ENCODE measurements around the gene BNIP2.
A peak's percentile ranks its signal among the peaks of the same experiment; 100 is the strongest.
"Not testable (repeated sequence)": the region's sequence is repeated elsewhere in the genome, so short reads cannot be mapped to it uniquely, and the experiment has no call there.

BNIP2 gene

GRCh38 chr15:59688782-59689625 is at the start of gene BNIP2:
Gene BNIP2, minus strand, starts transcription at chr15:59689320. Its CDS starts 6,863 bp downstream, at chr15:59682457.
- peak; percentile 99 for DNase-seq

- no peak for DNase-seq
Observed at GRCh38 chr15:59738676-59739075, 49.6 kb upstream of the BNIP2 start.

- DNase-seq: no peak
Observed at GRCh38 chr15:59736181-59736580, 47.1 kb upstream of the BNIP2 start.

GRCh38 chr15:59725151-59725486 is 36.0 kb upstream of the BNIP2 start:
- DNase-seq: no peak

- DNase-seq: no peak
Observed at GRCh38 chr15:59723687-59724346, 34.7 kb upstream of the BNIP2 start.

DNA sequence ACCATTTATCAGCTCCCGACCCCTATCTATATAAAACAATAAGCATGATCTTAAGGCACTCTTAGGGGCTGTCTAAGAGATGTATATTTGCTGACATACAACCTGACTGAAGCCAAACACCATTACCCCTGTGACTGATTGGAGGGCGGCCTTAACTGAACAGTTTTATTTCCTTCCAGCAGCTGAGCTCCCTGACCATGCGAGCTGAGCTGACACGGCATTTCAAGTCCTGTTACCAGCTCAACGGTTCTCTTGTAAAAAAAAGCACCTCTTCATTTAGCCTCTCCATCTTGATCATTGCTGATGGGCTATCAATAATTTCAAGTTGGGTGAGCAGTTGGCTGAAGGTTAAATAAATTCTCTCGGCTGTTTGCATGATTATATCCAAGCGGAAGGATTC is 33.4 kb upstream of the BNIP2 start:
- DNase-seq: no peak

DNA sequence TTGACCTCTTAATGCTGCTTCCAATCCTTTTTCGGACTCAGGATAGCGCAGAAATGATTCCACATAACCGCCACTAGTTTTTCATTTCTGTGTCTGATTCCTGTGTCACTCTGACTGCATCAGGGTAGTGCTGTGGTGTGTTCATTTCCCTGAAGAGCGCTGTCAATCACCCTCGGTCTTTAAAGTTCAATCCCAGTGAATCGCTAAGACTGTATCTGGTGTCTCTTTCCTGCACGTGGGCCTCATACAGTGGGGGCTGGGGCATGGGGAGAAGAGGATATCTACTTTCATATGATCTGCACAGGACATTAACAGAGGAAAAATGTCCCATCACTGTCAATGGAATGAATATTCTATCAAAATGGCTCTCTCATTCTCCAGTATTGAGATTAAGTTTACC is 32.9 kb upstream of the BNIP2 start:
- no peak for DNase-seq

DNA sequence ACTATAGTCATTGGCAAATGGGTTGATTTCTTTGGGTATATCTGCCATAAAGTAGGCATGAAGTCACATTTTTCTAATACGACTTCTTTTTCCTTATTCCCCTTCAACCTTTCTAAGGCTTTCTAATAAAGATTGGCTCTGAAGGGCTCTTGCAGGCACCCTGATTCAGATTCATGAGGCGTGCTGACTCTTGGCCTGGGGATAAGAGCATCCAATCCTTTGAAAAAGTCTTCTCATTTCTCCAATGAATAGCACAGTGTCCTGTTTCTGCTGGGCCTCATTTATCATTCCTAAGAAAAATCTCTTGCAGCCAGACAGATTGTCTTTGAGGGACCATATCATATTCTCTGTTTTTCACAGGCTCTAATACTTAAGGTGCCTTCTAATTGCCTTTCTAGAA is 32.3 kb upstream of the BNIP2 start:
- DNase-seq: no peak

- no peak for DNase-seq
Observed at GRCh38 chr15:59713177-59713576, 24.1 kb upstream of the BNIP2 start.

- DNase-seq: no peak
Observed at GRCh38 chr15:59711451-59712243, 22.5 kb upstream of the BNIP2 start.

DNA sequence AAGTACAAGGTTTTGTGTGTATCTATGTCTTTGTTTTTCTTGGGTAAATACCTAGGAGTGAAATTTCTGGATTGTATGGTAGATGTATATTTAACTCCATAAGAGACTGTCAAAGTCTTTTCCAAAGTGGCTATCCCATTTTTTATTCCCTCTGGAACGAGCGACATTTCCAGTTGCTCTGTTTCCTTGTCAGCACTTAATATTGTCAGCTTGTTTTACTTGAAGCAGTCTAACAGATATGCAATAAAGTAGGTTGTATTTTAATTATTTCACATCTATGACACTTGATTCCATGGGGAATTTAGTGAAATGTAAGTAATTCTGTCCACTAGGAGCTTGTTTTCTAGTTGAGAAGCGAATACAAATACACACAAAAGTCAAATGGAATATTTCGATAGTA is 18.5 kb upstream of the BNIP2 start:
- no peak for DNase-seq

GRCh38 chr15:59703979-59704796 is 15.1 kb upstream of the BNIP2 start:
- no peak for DNase-seq

DNA sequence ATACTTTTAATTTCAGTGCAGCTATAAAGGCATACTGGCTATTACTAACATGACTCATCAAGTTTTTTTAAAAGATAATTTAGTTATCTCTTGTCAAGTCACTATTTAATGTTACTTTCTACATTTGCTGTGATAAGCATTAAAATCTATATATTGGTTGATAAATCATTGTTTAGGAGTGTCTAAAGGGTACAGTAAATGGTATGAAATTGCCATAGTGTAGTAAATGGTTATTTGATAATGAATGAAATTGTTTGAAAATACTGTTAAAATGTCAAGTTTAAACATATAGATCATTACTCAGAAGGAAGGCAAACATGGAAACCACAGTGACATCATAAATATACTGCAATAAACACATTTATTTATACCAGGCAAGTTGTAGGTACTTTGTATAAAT is 13.2 kb upstream of the BNIP2 start:
- DNase-seq: no peak

- no peak for DNase-seq
Observed at GRCh38 chr15:59701880-59702279, 12.8 kb upstream of the BNIP2 start.

GRCh38 chr15:59699810-59700431 is 10.8 kb upstream of the BNIP2 start:
- DNase-seq: peak; percentile 35

DNA sequence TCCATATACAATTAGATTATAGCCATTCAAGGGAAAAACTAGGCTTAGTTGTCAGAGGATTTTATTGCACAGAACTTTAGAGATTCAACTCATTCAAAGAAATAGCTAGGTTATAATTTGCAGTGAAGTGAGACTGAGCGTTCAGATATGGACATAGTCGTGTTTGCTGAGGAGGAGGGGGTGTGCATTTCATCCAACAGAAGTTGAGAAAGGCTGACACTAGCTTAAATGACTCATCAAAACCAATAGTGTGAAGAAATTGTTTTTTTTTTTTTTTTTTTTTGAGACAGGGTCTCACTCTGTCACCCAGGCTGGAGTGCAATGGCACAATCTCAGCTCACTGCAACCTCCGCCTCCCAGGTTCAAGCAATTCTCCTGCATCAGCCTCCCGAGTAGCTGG is 8.9 kb upstream of the BNIP2 start:
- not testable (repeated sequence) for DNase-seq

DNA sequence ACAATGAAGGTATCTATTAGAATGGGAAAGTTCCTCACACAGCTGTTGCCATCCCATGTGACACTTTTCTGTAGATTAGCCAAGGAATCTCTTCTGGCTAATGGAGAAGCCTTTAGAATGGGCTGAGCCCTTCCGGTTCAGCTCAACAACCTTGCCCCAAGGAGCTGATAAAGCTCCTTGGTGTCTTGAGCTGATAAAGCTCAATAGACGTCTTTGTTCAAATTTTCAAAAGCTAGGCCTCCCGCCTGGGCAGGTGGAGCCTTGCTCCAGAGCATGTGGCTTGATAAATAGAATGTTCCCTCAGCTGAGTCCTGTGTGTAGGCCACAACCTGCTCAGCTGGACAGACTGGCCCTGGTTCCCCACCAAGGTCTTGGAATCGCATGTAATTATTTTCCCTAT is 7.2 kb upstream of the BNIP2 start:
- DNase-seq: no peak

DNA sequence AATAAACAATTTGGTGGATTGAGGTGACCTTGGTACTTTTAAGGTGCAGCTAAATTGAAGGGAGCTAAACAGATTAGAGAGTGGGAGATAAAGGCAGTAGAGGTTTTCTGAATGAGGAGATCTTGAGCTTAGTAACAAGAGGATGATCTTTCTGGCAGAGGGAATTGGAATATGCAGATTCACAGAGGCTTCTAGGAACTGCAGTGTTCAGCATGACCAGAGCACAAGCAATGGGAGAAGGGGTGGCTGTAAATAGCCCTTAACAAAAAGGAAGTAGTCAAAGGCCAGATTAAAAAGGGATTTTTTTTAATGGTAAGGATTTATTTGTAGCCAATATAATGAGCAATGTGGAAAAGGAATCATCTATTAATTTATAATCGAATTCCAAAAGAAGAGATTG is 5.7 kb upstream of the BNIP2 start:
- DNase-seq: no peak

DNA sequence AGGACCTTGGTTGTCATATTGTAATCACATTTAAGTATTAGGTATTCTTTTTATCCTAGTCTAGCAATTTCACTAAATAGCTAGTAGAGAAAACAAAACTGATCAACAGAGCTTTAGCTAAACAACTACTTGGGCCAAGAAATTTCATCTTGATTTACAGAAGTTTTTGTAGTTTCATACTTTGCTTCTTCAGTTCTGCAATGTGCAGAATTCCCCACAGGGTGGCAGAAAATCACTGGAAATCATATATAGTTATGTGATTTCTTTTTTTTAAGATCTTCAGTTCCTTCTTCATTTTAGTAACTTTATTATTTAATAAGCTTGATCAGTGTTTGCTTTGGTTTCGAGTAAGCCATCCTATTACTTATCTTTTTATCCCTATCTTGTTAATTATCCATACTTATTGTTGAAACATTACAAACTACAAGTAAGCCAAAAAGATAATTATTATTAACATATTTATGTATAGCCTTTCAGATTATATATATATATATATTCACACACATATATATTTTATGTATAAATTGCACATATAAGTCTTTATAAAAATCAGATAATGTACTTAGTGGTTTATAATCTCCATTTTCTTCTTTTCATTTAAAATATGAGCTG is 2.2 kb upstream of the BNIP2 start:
- DNase-seq: peak; percentile 79

GRCh38 chr15:59689626-59690236 is 611 bp upstream of the BNIP2 start:
- DNase-seq: peak; percentile 80

GRCh38 chr15:59688423-59688781 is 718 bp downstream of the BNIP2 start:
- peak; percentile 86 for DNase-seq

DNA sequence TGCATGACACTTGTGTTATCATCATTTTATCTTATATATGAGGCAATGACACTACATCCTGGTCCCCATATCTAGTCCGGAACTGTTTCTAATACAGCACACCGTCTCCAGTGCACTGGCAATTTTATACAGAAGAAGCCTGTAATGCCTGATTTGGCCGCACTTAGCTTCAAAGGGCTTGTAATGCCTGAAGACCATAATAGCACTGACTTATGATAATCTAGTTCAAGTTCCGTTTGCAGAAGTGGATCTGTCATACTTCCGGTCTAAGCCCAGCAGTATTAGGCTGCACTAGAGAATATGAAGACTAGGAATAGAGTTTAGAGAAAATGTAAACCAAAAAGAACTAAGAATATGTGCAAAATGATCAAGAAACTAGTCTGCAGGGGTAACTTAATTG is 1.3 kb downstream of the BNIP2 start:
- DNase-seq: peak; percentile 78
